ENCODE results near the gene SDHAF3. TPM values are rescaled to one million over a fixed set of nuclear protein-coding genes. Genes with fewer than 3 reads are reported as not detected.
"Not testable (repeated sequence)": the region's sequence is repeated elsewhere in the genome, so short reads cannot be mapped to it uniquely, and the experiment has no call there.

Gene SDHAF3
- total and polyA plus RNA-seq, 2 of the 8 experiments (the other 6 are each of a cell fraction or from before 2014, with no cell fraction given): 12.0 to 31.3 TPM

DNA sequence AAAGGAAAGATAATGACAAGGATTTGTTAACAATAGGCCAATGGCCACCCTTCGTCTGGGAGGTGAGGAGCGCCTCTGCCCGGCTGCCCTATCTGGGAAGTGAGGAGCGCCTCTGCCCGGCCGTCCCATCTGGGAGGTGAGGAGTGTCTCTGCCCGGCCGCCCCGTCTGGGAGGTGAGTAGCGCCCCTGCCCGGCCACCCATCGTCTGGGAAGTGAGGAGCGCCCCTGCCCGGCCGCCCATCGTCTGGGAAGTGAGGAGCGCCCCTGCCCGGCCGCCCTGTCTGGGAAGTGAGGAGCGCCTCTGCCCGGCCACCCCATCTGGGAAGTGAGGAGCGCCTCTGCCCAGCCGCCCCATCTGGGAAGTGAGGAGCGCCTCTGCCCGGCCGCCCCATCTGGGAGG, 42.5 kb downstream of the SDHAF3 start:
- H3K14ac ChIP-seq (ENCODE audit: insufficient read length); H3K23ac ChIP-seq (ENCODE audit: insufficient read length); H4K8ac ChIP-seq (ENCODE audit: extremely low read depth, insufficient read depth, low read length); H2AK5ac ChIP-seq (ENCODE audit: low read depth, low read length); H3K4me3 ChIP-seq (ENCODE audit: extremely low read depth in 1 of 4, insufficient read depth in 2 of 4, low read depth in 3 of 4, low read length in 4 of 4); H3K56ac ChIP-seq (replicated peaks; ENCODE audit: insufficient read length, low read depth, low read length); POLR2A ChIA-PET (ENCODE audit: partially characterized antibody); H2BK15ac ChIP-seq (ENCODE audit: low read length); H2BK120ac ChIP-seq (replicated peaks; ENCODE audit: low read depth, low read length); H3K79me1 ChIP-seq (ENCODE audit: low read depth, low read length); H2AFZ ChIP-seq (ENCODE audit: low read length); H4K20me1 ChIP-seq (replicated peaks in 1 of 2; ENCODE audit: control insufficient read depth in 1 of 2, insufficient read depth in 2 of 2, low read length in 2 of 2); H3K4me1 ChIP-seq (replicated peaks in 1 of 4; ENCODE audit: control insufficient read depth in 3 of 4, insufficient read depth in 4 of 4, low read length in 3 of 4); H4K5ac ChIP-seq (ENCODE audit: insufficient read length, low read depth, low read length); H3K9ac ChIP-seq (replicated peaks in 1 of 4; ENCODE audit: extremely low read depth in 1 of 4, low read depth in 3 of 4, low read length in 3 of 4); H3K4ac ChIP-seq (replicated peaks; ENCODE audit: insufficient read length, low read depth, low read length); FAIRE-seq; H3K4me2 ChIP-seq (ENCODE audit: insufficient read depth in 1 of 2, low read depth in 2 of 2, low read length in 2 of 2); H3K23me2 ChIP-seq (ENCODE audit: low read depth, low read length); H3K27me3 ChIP-seq (replicated peaks in 1 of 4; ENCODE audit: control insufficient read depth in 3 of 4, extremely low read depth in 1 of 4, insufficient read depth in 3 of 4, low read length in 3 of 4); H2BK5ac ChIP-seq (ENCODE audit: low read depth, low read length); H2BK12ac ChIP-seq (ENCODE audit: low read depth, low read length); H3K18ac ChIP-seq (ENCODE audit: extremely low read depth, low read length); H2BK20ac ChIP-seq (ENCODE audit: low read length); H4K91ac ChIP-seq (replicated peaks; ENCODE audit: insufficient read length, low read length); H3K27ac ChIP-seq (ENCODE audit: low read depth, low read length); DNase-seq (ENCODE audit: low read depth in 1 of 2, low spot score in 2 of 2): not testable (repeated sequence)
- Histone ChIP-seq H3K36me3 (ENCODE audit: control insufficient read depth in 2 of 4, insufficient read depth in 4 of 4, low read length in 3 of 4) (peaks cover 0 to 13% (median 4%) of the 10 kb centered on the region in 4 experiments; a peak in 3 of 8 replicates), H3K79me2 (ENCODE audit: control insufficient read depth in 1 of 2, insufficient read depth in 2 of 2, low read length in 2 of 2) (peaks cover 3 to 24% of the 10 kb centered on the region in 2 experiments; a peak in 2 of 4 replicates), H3K9me3 (ENCODE audit: insufficient read depth in 2 of 2, low read depth in 1 of 2, low read length in 1 of 2) (peaks cover 13 to 15% of the 10 kb centered on the region in 2 experiments)
- CTCF ChIA-PET (ENCODE audit: partially characterized antibody): interaction anchor here (1.5 kb wide), 1 partner anchor 19 kb away, joined by 6 read pairs; no protein-coding TSS in a partner anchor
- WGBS, 2 experiments (ENCODE audit: extremely low coverage in 1 of 2, insufficient coverage in 1 of 2, insufficient read length in 1 of 2, insufficient replicate concordance in 2 of 2, low coverage in 1 of 2, low lambda C conversion rate in 2 of 2, missing lambda C conversion rate in 1 of 2): 90% methylated on average over 2 of the region's 26 CpGs; no CpG with 5 or more reads in 1 of the 2 experiments

DNA sequence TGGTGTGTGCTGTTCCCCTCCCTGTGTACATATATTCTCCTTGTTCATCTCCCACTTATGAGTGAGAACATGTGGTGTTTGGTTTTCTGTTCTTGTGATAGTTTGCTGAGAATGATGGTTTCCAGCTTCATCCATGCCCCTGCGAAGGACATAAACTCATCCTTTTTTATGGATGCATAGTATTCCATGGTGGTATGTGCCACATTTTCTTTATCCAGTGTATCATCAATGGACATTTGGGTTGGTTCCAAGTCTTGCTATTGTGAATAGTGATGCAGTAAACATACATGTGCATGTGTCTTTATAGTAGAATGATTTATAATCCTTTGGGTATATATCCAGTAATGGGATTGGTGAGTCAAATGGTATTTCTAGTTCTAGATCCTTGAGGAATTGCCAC, 44.1 kb downstream of the SDHAF3 start:
- CTCF ChIA-PET (ENCODE audit: partially characterized antibody); H3K18ac ChIP-seq (ENCODE audit: extremely low read depth, low read length); H2BK120ac ChIP-seq (replicated peaks; ENCODE audit: low read depth, low read length); H3K4ac ChIP-seq (replicated peaks; ENCODE audit: insufficient read length, low read depth, low read length); H3K27me3 ChIP-seq (replicated peaks in 1 of 4; ENCODE audit: control insufficient read depth in 3 of 4, extremely low read depth in 1 of 4, insufficient read depth in 3 of 4, low read length in 3 of 4); H3K4me3 ChIP-seq (ENCODE audit: extremely low read depth in 1 of 4, insufficient read depth in 2 of 4, low read depth in 3 of 4, low read length in 4 of 4); H4K91ac ChIP-seq (replicated peaks; ENCODE audit: insufficient read length, low read length); FAIRE-seq; H3K4me1 ChIP-seq (replicated peaks in 1 of 4; ENCODE audit: control insufficient read depth in 3 of 4, insufficient read depth in 4 of 4, low read length in 3 of 4); H3K56ac ChIP-seq (replicated peaks; ENCODE audit: insufficient read length, low read depth, low read length); H3K4me2 ChIP-seq (ENCODE audit: insufficient read depth in 1 of 2, low read depth in 2 of 2, low read length in 2 of 2); H3K27ac ChIP-seq (ENCODE audit: low read depth, low read length); H3K23me2 ChIP-seq (ENCODE audit: low read depth, low read length); DNase-seq (ENCODE audit: low read depth in 1 of 2, low spot score in 2 of 2); H4K8ac ChIP-seq (ENCODE audit: extremely low read depth, insufficient read depth, low read length); H2AK5ac ChIP-seq (ENCODE audit: low read depth, low read length); H2BK12ac ChIP-seq (ENCODE audit: low read depth, low read length); H3K14ac ChIP-seq (ENCODE audit: insufficient read length); H3K9ac ChIP-seq (replicated peaks in 1 of 4; ENCODE audit: extremely low read depth in 1 of 4, low read depth in 3 of 4, low read length in 3 of 4); H2AFZ ChIP-seq (ENCODE audit: low read length); H2BK5ac ChIP-seq (ENCODE audit: low read depth, low read length); H4K20me1 ChIP-seq (replicated peaks in 1 of 2; ENCODE audit: control insufficient read depth in 1 of 2, insufficient read depth in 2 of 2, low read length in 2 of 2); H2BK20ac ChIP-seq (ENCODE audit: low read length); H4K5ac ChIP-seq (ENCODE audit: insufficient read length, low read depth, low read length); H3K23ac ChIP-seq (ENCODE audit: insufficient read length); POLR2A ChIA-PET (ENCODE audit: partially characterized antibody); H3K79me1 ChIP-seq (ENCODE audit: low read depth, low read length); H2BK15ac ChIP-seq (ENCODE audit: low read length): not testable (repeated sequence)
- Histone ChIP-seq H3K79me2 (ENCODE audit: control insufficient read depth in 1 of 2, insufficient read depth in 2 of 2, low read length in 2 of 2) (peaks cover 0 to 18% of the 10 kb centered on the region in 2 experiments; a peak in 2 of 4 replicates), H3K36me3 (ENCODE audit: control insufficient read depth in 2 of 4, insufficient read depth in 4 of 4, low read length in 3 of 4) (peaks cover 0 to 13% (median 4%) of the 10 kb centered on the region in 4 experiments; a peak in 4 of 8 replicates), H3K9me3 (ENCODE audit: insufficient read depth in 2 of 2, low read depth in 1 of 2, low read length in 1 of 2) (peaks cover 13 to 15% of the 10 kb centered on the region in 2 experiments)
- 92% methylated on average over 1 of the region's 1 CpG; no CpG with 5 or more reads in 1 of the 2 experiments for WGBS, 2 experiments (ENCODE audit: extremely low coverage in 1 of 2, insufficient coverage in 1 of 2, insufficient read length in 1 of 2, insufficient replicate concordance in 2 of 2, low coverage in 1 of 2, low lambda C conversion rate in 2 of 2, missing lambda C conversion rate in 1 of 2)

All from H1 (cell line).